ENCODE measurements around the gene LHX1. TPM values are rescaled to one million over a fixed set of nuclear protein-coding genes. Genes with fewer than 3 reads are reported as not detected.

Gene LHX1
- total RNA-seq, 4 donors from 2014 or later, result not detected

DNA sequence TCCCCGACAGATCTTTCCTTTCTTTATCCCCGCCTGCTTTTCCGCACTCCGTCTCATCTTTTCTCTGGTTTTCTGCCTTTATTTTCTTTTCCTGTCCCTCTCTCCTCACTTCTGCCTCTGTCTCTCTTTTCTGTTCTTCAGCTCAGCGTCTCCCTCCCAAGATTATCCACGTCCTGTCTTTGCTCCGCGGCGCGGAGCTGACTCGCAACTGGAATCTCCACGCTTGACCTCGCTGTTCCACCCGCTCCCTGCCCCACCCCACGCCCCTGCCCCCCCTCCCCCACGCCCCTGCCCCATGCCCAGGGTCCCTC is 4.9 kb upstream of the LHX1 start:
- peaks cover 2 to 67% (median 47%) of the 10 kb centered on the region in 3 donors for H3K4me1 ChIP-seq
- no peak overlapping the region for H3K27ac ChIP-seq
- H3K9me3 ChIP-seq, result no peaks in the 10 kb centered on the region
- no peaks in the 10 kb centered on the region for H3K36me3 ChIP-seq
- ATAC-seq, result no peak
- H3K27me3 ChIP-seq, result peaks cover 100% of the 10 kb centered on the region
- peak overlapping the region in 1 of 2 donors; percentile 32 for H3K4me3 ChIP-seq
- 5 to 7% methylated on average over 11 to 14 of the region's 16 CpGs for WGBS, 2 donors (ENCODE audit: low coverage in 1 of 2)
- TF ChIP-seq POLR2AphosphoS5 (IDR thresholded peaks at IDR 0.05), result no peak
- no peak for TF ChIP-seq EP300 (IDR thresholded peaks at IDR 0.05)
- TF ChIP-seq, protein P1, sequence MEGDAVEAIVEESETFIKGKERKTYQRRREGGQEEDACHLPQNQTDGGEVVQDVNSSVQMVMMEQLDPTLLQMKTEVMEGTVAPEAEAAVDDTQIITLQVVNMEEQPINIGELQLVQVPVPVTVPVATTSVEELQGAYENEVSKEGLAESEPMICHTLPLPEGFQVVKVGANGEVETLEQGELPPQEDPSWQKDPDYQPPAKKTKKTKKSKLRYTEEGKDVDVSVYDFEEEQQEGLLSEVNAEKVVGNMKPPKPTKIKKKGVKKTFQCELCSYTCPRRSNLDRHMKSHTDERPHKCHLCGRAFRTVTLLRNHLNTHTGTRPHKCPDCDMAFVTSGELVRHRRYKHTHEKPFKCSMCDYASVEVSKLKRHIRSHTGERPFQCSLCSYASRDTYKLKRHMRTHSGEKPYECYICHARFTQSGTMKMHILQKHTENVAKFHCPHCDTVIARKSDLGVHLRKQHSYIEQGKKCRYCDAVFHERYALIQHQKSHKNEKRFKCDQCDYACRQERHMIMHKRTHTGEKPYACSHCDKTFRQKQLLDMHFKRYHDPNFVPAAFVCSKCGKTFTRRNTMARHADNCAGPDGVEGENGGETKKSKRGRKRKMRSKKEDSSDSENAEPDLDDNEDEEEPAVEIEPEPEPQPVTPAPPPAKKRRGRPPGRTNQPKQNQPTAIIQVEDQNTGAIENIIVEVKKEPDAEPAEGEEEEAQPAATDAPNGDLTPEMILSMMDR (IDR thresholded peaks at IDR 0.05), result no peak
- no peak for TF ChIP-seq POLR2A (IDR thresholded peaks at IDR 0.05)

DNA sequence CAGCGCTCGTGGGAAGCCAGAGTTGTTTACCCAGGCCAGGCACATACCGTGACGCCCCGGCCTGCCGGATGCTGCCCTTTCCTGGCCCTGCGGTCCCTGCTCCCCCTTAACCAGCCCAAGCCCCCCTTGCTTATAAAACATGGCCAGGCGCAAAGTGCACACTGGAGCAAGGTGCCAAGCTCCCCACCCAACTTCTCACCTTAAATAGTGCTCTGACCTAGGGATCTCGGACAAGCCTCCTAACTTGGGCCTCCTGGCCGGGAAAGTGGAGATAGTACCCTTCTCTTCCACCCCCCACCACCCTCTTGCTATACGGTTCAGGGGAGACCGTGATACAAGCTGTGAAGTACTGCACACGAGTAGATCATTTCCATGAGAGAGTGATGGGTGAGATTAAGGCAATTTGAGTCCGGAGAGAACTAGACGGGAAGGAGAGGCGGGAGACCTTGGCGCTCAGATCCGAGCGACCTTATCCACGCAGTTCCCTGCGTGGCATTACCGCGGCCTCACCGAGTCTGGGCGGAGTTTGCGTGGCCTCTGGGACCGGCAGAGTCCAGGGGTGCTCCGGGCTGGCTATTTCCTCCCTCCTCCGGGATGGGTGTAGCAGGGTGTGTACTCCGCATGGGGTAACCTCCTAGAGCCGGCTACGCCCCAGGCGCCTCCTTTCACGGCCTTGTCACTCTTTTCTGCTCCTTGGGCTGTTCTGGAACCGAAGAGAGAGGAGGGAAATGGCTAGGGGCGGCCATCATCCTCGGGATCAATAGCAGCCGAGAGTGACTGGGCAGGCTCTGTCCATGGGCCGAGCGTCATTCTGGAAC is 4.4 kb upstream of the LHX1 start:
- TF ChIP-seq EP300 (IDR thresholded peaks at IDR 0.05), result no peak
- no peak for TF ChIP-seq POLR2AphosphoS5 (IDR thresholded peaks at IDR 0.05)
- TF ChIP-seq, protein P1 (IDR thresholded peaks at IDR 0.05), result no peak
- no peak for TF ChIP-seq POLR2A (IDR thresholded peaks at IDR 0.05)
- peaks cover 100% of the 10 kb centered on the region for H3K27me3 ChIP-seq
- no peak for ATAC-seq
- peak overlapping the region in 1 of 2 donors; percentile 32 for H3K4me3 ChIP-seq
- no peaks in the 10 kb centered on the region for H3K9me3 ChIP-seq
- peaks cover 2 to 73% (median 53%) of the 10 kb centered on the region in 3 donors for H3K4me1 ChIP-seq
- H3K27ac ChIP-seq, result no peak overlapping the region
- H3K36me3 ChIP-seq, result no peaks in the 10 kb centered on the region
- WGBS, 2 donors (ENCODE audit: low coverage in 1 of 2), result 3 to 5% methylated on average over 7 to 8 of the region's 40 CpGs

DNA sequence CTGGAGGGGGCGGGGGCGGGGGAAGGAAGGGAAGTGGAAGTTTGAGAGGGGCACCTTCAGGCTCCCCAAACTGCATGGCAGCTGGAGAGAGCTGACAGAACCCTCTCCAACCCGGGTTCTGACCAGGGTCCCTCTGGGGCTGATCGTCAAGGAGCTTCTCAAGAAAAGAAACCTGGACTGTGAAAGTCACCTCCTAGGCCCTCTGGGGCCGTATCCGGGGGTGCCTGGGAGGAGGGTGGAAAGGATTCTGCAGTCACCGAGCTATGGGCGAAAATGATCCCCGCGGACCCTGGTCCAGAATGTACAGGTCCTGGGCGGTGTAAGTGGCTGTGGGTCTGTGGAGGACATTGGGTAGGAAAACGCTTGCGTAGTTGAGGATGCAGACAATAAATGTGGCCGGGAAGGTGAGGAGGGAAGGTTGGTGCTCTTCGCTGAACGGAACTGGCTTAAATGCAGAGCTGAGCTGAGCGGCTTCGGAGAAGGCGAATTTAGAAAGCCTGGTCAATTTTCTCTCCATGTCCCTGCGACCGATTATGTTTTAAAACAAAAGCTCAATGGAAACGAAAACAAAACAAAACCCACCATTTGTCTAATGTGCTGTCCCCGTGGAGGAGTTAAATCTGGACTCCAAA is 3.6 kb upstream of the LHX1 start:
- H3K27me3 ChIP-seq, result peaks cover 100% of the 10 kb centered on the region

DNA sequence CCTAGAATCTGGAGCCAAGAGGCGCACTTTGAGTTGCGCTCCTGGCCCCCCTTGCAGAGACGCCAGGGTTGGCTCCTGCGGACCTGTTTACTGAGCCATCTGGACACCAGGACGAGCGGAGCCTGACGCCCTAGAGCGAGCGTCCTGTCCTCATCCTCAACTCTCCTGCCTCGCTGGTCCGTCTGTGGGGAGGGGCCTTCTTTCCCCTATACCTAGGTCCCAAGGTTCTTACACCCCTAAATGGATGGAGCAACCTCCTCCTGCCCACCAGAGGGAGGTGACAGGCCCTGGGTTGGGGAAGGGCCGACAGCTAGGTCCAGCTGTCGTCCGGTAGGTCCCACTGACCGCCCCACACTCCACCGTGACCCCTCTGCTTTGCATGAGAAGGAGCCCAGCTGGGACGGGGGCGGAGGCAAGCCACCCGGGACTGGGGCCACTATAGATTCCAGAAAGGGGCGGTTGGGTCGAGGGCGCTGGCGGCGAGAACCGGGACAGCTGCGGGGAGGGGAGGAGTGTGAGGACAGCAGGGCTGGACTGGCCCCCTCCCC is 3.1 kb upstream of the LHX1 start:
- 18% methylated on average over 4 of the region's 26 CpGs; no CpG with 5 or more reads in 1 of the 2 donors for WGBS, 2 donors (ENCODE audit: low coverage in 1 of 2)
- no peak for TF ChIP-seq EP300 (IDR thresholded peaks at IDR 0.05)
- no peak for TF ChIP-seq POLR2A (IDR thresholded peaks at IDR 0.05)
- no peak for TF ChIP-seq POLR2AphosphoS5 (IDR thresholded peaks at IDR 0.05)
- TF ChIP-seq, protein P1 (IDR thresholded peaks at IDR 0.05), result no peak
- peaks cover 100% of the 10 kb centered on the region for H3K27me3 ChIP-seq
- ATAC-seq, result no peak
- H3K9me3 ChIP-seq, result no peaks in the 10 kb centered on the region
- no peaks in the 10 kb centered on the region for H3K36me3 ChIP-seq
- H3K4me3 ChIP-seq, result peak overlapping the region in 1 of 2 donors; percentile 23
- peaks cover 2 to 81% (median 63%) of the 10 kb centered on the region in 3 donors for H3K4me1 ChIP-seq
- no peak overlapping the region for H3K27ac ChIP-seq

More for the DNA sequence above, 3.6 kb upstream of the LHX1 start:
- H3K36me3 ChIP-seq, result no peaks in the 10 kb centered on the region
- no peak overlapping the region for H3K27ac ChIP-seq
- no peak for ATAC-seq
- TF ChIP-seq POLR2AphosphoS5 (IDR thresholded peaks at IDR 0.05), result no peak
- no peak for TF ChIP-seq POLR2A (IDR thresholded peaks at IDR 0.05)
- TF ChIP-seq, protein P1 (IDR thresholded peaks at IDR 0.05), result no peak
- TF ChIP-seq EP300 (IDR thresholded peaks at IDR 0.05), result no peak
- peaks cover 2 to 77% (median 60%) of the 10 kb centered on the region in 3 donors for H3K4me1 ChIP-seq
- H3K9me3 ChIP-seq, result no peaks in the 10 kb centered on the region
- peak overlapping the region in 1 of 2 donors; percentile 23 for H3K4me3 ChIP-seq
- 8% methylated on average over 16 to 18 of the region's 23 CpGs for WGBS, 2 donors (ENCODE audit: low coverage in 1 of 2)
